ENCODE measurements around the gene VAV2.

- TF ChIP-seq POLR2A (IDR thresholded peaks at IDR 0.05; ENCODE audit: low read depth, low read length), result no peak
- no peak for TF ChIP-seq CTCF (conservative IDR thresholded peaks at IDR 0.05; ENCODE audit: low read depth, low read length)
- TF ChIP-seq ELK1 (IDR thresholded peaks at IDR 0.05; ENCODE audit: borderline replicate concordance, low read depth, low read length), result no peak
- no peak for TF ChIP-seq USF2 (IDR thresholded peaks at IDR 0.05; ENCODE audit: low read depth, low read length)
- no peak for TF ChIP-seq RAD21 (IDR thresholded peaks at IDR 0.05; ENCODE audit: low read length)
- TF ChIP-seq MXI1 (IDR thresholded peaks at IDR 0.05; ENCODE audit: borderline replicate concordance, low read depth, low read length), result no peak
- no peak for TF ChIP-seq CHD1 (IDR thresholded peaks at IDR 0.05; ENCODE audit: low read depth, low read length)
- TF ChIP-seq SMC3 (IDR thresholded peaks at IDR 0.05; ENCODE audit: low read depth, low read length), result no peak
- no peak for TF ChIP-seq BHLHE40 (IDR thresholded peaks at IDR 0.05; ENCODE audit: low read depth, low read length)
- TF ChIP-seq MAFK (IDR thresholded peaks at IDR 0.05; ENCODE audit: low read depth, low read length), result no peak
- no peak for TF ChIP-seq CEBPB (IDR thresholded peaks at IDR 0.05; ENCODE audit: low read depth, low read length)
- no peak for TF ChIP-seq RFX5 (IDR thresholded peaks at IDR 0.05; ENCODE audit: low read depth, low read length)
- no peak for TF ChIP-seq NFE2L2 (IDR thresholded peaks at IDR 0.05; ENCODE audit: low read depth, low read length)
- TF ChIP-seq RCOR1 (IDR thresholded peaks at IDR 0.05; ENCODE audit: insufficient replicate concordance, low read length), result no peak
Observed at GRCh38 chr9:133767625-133768024, 224.5 kb downstream of the VAV2 start.
